NCI-H187 (cell line): ENCODE data around the gene DHRSX.
"Not testable (repeated sequence)": the region's sequence is repeated elsewhere in the genome, so short reads cannot be mapped to it uniquely, and the experiment has no call there.

ENCODE experiments used
- DNase-seq, 2 experiments: peaks; one replicate each; lab custom pipeline; 2025; lab: John Stamatoyannopoulos, UW

Gene DHRSX

GRCh38 chrX:2262668-2263055, 238.1 kb downstream of the DHRSX start:
- DNase-seq: no peak

GRCh38 chrX:2261831-2262667, 238.7 kb downstream of the DHRSX start:
- DNase-seq: no peak

DNA sequence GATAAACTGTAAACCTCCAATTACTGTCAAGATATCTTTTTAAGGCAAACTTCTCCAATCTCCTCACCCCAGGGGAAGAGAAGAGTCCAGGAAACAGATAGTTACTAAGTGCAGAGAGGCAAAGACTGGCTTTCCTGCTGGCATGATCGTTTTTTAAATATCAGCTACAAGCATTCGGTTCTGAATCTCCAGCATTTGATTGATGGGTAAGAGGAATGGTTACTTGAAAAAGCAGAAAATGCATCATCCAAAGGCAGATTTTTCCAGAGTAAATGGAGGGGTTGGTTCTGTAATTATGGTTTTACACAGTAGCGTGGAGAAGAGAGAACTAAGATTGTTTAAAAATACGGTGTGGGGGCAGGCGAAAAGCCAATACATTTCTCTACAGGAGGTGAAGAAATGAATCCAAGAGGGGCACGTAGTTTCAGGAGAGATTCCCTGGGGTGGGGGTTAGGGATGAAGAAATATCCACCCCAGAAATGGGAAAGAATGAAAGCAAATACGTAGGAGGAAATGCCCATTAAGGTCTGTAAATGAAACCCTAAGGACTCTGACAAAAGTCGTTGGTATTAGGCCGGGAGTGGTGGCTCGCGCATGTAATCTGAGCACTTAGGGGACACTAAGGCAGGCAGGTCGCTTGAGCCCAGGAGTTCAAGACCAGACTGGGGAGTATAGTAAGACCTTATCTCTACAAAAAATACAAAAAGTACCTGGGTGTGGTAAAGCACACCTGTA, 248.3 kb downstream of the DHRSX start:
- DNase-seq: no peak

GRCh38 chrX:2251211-2251610, 249.6 kb downstream of the DHRSX start:
- no peak for DNase-seq

GRCh38 chrX:2243913-2244460, 256.8 kb downstream of the DHRSX start:
- DNase-seq: no peak

DNA sequence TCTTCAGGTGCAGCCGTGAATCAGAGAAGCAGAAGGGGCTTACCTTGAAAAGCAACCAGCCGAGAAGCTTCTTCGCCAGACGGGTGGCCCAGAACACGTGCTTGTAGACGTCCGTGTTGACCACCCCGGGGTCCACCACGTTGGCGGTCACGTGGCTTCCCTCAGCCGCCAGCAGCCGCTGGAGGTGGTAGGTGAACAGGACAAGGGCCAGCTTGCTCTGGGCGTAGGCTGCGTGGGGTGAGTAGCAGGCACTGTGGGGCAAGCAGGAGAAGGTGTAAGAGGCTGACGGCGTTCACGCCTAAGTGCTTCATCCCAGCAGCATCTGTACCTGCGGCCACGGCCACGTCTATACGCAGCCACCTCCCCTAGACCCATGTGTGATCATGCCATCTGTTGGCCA, 257.8 kb downstream of the DHRSX start:
- DNase-seq: no peak

- no peak for DNase-seq
Measured at GRCh38 chrX:2242326-2242725, 258.4 kb downstream of the DHRSX start.

DNA sequence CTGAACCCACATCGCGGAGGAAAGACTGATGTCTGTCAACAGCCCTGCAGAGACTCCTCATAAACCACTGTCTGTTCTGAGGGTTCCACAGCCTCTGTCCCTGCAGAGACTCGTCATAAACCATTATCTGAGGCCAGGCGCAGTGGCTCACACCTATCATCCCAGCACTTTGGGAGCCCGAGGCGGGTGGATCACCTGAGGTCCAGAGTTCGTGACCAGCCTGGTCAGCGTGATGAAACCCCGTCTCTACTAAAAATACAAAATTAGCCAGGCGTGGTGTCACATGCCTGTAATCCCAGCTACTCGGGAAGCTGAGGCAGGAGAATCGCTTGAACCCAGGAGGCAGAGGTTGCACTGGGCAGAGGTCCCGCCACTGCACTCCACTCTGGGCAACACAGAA, 259.3 kb downstream of the DHRSX start:
- DNase-seq: not testable (repeated sequence)

DNA sequence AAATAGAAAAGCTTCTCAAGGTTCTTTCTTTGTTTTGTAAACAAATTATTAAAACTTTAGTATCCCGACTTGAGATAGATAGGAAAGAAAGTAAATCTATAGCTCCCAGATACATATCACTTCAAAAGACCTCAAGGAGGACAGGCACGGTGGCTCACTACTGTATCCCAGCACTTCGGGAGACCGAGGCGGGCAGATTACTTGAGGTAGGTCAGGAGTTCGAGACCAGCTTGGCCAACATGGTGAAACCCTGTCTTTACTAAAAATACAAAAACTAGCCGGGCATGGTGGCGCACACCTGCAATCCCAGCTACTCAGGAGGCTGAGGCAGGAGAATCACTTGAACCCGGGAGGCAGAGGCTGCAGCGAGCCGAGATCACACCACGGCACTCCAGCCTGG, 260.0 kb downstream of the DHRSX start:
- DNase-seq: not testable (repeated sequence)

GRCh38 chrX:2237976-2238375, 262.8 kb downstream of the DHRSX start:
- no peak for DNase-seq

DNA sequence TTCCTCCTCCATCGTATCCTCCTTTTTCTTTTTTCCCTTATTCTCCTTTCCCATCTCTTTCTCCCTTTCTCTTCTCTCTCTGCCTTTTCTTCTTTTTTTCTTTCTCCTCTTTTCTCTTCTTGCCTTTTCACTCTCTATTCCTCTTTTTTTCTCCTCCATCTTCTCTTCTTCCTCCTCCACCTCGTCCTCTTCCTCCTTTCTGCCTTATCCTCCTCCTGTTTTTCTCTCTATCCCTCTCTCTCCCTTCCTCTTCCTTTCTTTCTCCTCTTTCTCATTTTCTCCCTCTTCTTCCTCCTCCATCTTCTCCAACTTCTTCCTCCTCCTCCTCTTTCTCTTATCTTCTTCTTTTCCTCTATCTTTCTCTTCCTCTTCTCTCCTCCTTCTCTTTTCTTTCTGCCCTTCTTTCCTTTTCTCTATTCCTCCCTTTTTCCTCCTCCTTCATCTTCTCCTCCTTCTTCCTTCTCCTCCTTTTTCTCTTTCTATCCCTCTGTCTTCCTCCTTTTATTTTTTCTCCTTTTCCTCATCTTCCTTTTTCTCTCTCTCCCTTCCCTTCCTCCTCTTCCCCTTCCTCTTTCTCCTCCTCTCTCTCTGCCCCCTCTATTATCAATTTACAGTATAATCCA, 269.1 kb downstream of the DHRSX start:
- no peak for DNase-seq

DNA sequence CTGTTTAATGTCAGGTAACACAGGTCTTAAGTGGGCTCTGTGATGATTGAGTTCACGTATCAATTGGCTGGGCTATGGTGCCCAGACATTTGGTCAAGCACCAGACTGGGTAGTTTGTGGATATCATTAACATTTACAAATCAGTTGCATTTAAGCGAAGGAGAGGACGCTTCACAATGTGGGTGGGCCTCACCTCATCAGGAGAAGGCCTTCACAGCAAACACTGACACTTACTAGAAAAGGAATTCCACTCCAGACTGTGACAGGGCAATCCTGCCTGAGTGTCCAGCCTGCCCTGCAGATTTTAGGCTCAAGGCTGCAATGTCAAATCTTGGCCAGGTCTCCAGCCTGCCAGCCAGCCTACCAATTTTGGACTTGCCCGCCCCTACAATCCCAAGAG, 270.3 kb downstream of the DHRSX start:
- no peak for DNase-seq

DNA sequence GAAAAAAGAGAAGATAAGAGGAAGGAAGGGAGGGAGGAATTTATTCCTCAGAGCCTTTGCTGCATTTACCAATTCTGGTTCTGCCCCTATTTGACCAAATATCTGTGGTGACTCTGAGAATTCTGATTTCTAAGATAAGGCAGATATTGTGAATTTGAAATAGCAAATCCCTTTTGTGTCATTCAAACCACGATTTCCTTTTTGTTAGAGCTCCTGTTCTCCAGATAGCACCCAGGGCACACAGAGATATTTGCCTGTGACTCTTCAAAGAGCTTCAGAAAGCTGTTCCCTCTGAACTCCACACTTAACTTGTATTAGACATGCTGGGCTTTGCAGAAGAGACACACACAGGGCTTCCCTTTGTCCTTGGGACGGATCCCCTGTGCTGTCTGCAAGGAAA, 272.2 kb downstream of the DHRSX start:
- DNase-seq: no peak

DNA sequence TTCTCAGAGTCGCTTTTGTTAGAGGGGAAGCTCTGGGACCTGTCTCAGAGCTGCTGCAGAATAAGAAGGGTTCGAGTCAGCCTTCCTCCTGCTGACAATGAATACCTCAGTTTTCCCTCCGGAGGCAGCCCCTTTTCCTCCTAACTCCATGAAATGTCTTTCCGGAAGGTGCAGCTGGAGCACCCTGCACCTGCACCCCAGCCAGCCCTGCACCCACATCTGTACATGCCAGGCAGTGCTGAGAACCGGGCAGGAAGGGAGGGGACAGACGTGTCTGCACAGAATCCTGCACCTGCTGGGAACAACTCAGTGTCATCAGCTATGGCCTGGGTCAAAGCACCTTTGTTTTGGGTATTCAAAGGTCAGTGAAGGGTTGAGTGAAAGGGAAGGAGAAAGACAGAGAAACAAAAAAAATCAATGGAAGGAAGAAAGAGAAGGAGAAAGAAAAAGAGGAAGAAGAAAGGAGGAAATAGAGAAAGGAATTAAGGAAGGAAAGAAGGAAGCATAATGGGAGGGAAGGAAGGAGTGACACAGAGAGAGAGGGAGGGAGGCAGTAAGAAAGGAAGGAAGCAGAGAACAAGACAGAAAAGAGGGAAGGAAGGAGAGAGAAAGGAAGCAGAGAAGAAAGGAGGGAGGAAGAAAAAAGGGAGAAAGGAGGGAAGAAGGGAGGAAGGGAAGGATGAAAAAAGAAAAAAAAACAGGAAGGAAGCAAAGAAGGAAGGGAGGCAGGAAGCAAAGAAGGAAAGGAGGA, 273.7 kb downstream of the DHRSX start:
- DNase-seq: no peak

- no peak for DNase-seq
Measured at GRCh38 chrX:2226182-2226581, 274.6 kb downstream of the DHRSX start.

DNA sequence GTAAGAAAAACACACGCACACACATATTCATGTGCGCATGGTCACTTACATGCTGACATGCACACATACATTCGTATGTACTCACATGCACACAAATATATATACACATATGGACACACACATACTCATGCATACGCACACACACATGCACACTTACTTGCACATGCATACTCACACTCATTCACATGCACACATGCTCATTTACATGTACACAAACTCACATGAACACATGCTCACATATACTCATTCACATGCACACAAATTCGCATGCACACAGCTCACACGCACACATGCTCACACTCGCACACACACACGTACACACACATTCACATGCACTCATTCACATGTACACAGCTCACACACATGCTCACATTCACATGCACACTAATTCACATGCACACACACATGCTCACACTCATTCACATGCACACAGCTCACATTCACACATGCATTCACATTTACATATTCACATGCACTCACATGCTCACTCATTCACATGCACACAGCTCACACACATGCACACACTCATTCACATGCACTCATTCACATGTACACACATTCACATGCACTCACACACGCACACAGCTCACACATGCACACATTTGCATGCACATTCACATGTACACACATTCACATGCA, 276.1 kb downstream of the DHRSX start:
- no peak for DNase-seq

DNA sequence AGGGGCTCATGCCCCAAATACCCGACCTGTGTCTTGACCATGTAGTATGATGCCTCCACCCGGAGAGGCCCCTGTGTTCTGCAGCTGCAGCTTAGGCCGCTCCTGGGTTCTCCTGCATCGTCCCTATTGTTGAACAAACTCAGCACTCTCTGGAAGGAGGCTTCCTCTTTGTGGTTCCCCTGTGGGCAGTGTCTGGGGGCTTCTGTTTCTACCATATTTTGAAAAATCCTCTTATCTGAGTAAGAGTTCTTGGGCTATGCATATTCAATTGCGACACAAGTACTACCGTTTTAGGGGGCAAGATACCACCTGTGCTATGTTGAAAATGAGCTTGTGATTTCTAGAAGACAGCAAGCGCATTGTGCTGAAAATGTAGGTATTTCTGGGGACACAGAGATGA, 276.6 kb downstream of the DHRSX start:
- no peak for DNase-seq

GRCh38 chrX:2220829-2221567, 279.8 kb downstream of the DHRSX start:
- DNase-seq: no peak

DNA sequence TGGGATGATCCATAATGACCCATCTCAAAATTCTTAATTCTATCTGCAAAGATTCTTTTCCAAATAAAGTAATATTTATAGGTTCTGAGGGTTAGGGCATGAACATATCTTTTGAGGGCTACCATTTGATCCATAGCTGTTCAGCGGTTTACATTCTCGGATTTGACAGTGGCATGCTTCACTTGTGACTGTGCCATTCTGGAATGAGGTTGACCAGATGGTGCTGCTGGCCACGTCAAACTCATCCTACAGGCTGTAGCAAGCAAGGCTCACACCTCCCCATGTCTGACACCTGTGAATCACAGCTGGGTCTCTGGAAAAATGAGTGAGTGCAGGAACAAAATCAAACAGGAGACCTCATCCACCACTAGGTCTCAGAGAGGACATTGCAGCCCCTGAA, 280.5 kb downstream of the DHRSX start:
- no peak for DNase-seq

- DNase-seq: not testable (repeated sequence)
Measured at GRCh38 chrX:2214138-2214823, 286.5 kb downstream of the DHRSX start.
